Stomach smooth muscle (tissue), 2 donors: ENCODE measurements around the gene CHAC1.

Experiments
- H3K27ac ChIP-seq: one replicate; pipeline ENCODE4 v1.7.0; 2013; ENCODE audit warnings: mild to moderate bottlenecking, low read length, inconsistent platforms
- H3K27me3 ChIP-seq, 2 donors: one replicate each; pipeline ENCODE4 v1.7.0; 2013; ENCODE audit warnings: low read length in 2 of 2; ENCODE audit not compliant: insufficient read depth in 2 of 2, control insufficient read depth in 1 of 2
- H3K36me3 ChIP-seq, 2 donors: one replicate each; pipeline ENCODE4 v1.7.0; 2013; ENCODE audit warnings: low read length in 2 of 2; ENCODE audit not compliant: control insufficient read depth in 2 of 2, insufficient read depth in 2 of 2
- H3K4me1 ChIP-seq: one replicate; pipeline ENCODE4 v1.7.0; 2013; ENCODE audit warnings: low read length; ENCODE audit not compliant: control insufficient read depth, insufficient read depth
- H3K4me3 ChIP-seq, 2 donors: one replicate each; pipeline ENCODE4 v1.7.0; 2013; ENCODE audit warnings: low read length in 2 of 2
- H3K9ac ChIP-seq, 2 donors: one replicate each; pipeline ENCODE4 v1.7.0; 2013; ENCODE audit warnings: low read length in 2 of 2, mild to moderate bottlenecking in 1 of 2
- H3K9me3 ChIP-seq, 2 donors: one replicate each; pipeline ENCODE4 v1.7.0; 2013; ENCODE audit warnings: low read length in 2 of 2; ENCODE audit not compliant: control insufficient read depth in 2 of 2
- donor health status: healthy.
- donor health status: Pancreatic carcinoma.

CHAC1 gene

DNA sequence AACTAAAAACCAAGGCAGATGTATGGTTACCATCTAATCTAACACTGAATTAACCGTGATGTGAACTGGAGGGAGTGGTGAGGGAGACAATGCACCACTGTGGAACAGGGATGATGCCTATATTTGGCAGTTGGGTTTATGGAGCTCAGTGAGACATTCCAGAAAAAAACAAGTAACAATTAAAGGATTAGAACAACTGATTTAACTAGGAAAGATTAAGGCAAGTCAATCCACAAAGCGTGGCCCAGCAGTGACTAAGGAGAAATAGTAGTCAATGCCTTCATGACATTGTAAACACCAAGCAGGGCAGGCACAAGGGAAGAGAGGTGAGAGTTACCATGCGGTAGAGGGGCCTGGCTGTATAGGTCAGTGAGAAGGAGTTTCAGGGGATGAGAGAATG is 38.1 kb downstream of the CHAC1 start:
- peaks cover 26 to 29% of the 10 kb centered on the region in 2 donors for H3K36me3 ChIP-seq
- H3K27ac ChIP-seq = no peak overlapping the region
- H3K9me3 ChIP-seq = no peaks in the 10 kb centered on the region
- H3K27me3 ChIP-seq = no peaks in the 10 kb centered on the region
- no peak overlapping the region for H3K4me3 ChIP-seq
- H3K4me1 ChIP-seq = peaks cover 10% of the 10 kb centered on the region
- H3K9ac ChIP-seq = no peak overlapping the region

DNA sequence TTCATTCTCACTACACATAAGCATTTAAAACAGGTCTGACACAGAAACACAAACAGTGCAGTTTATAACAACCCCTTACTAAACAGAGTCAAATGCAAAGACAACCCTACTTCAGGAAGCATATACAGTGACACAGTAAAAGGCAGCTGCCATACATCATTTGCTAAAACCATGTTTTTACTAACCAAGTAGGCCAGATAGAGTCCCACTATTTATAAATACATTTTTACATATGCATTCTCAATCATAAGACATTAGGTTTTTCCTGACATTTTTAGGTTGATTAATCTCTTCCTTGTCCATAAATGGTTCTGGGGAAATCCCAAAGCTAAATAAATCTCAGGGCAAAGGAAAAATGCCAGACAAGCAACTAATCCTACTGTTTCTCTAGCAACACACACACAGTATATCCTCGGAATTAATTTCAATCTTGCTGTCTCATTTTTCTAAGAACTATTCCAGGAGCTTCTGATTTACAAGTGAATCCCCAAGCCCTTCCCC is 39.0 kb downstream of the CHAC1 start:
- H3K27ac ChIP-seq = no peak overlapping the region
- no peak overlapping the region for H3K9ac ChIP-seq
- H3K4me3 ChIP-seq = no peak overlapping the region
- H3K27me3 ChIP-seq = no peaks in the 10 kb centered on the region
- no peaks in the 10 kb centered on the region for H3K9me3 ChIP-seq
- peaks cover 10% of the 10 kb centered on the region for H3K4me1 ChIP-seq
- peaks cover 25 to 30% of the 10 kb centered on the region in 2 donors for H3K36me3 ChIP-seq

DNA sequence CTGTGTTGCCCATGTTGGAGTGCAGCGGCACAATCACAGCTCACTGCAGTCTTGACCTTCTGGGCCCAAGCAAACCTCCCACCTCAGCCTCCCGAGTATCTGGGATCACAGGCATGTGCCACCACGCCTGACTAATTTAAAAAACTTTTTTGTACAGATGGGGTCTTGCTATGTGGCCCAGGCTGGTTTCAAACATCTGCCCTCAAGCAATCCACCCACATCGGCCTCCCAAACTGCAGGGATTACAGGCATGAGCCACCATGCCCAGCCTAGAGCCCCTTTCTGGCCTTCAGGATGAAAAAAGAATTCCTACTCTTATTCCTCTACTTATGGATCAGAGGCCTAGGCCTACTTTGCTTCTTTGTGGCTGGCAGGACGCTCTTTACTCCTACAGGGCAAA is 39.6 kb downstream of the CHAC1 start:
- no peak overlapping the region for H3K4me3 ChIP-seq
- no peaks in the 10 kb centered on the region for H3K9me3 ChIP-seq
- H3K27me3 ChIP-seq = no peaks in the 10 kb centered on the region
- H3K9ac ChIP-seq = no peak overlapping the region
- no peak overlapping the region for H3K27ac ChIP-seq
- peaks cover 10% of the 10 kb centered on the region for H3K4me1 ChIP-seq
- peaks cover 24 to 28% of the 10 kb centered on the region in 2 donors for H3K36me3 ChIP-seq

DNA sequence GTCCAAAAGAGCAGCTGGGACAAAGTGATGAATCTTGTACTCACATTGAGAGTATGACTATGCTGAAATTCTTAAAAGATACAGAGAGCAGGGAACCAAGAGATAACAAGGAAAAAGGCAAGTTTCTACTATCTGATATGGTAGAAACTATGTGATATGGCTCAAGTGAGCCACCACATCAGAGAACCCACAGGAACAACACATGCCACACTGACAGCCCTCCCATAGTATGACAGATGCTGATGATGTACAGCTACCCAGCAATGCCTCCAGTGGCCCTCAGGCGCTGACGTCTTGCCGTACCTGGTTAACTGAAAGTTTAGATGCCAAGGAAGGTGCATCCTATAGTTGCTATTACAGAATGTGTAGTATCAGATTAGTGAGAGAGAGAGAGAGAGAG is 42.4 kb downstream of the CHAC1 start:
- no peaks in the 10 kb centered on the region for H3K27me3 ChIP-seq
- peaks cover 29 to 34% of the 10 kb centered on the region in 2 donors for H3K36me3 ChIP-seq
- H3K9ac ChIP-seq = no peak overlapping the region
- no peak overlapping the region for H3K27ac ChIP-seq
- no peaks in the 10 kb centered on the region for H3K9me3 ChIP-seq
- H3K4me3 ChIP-seq = no peak overlapping the region
- H3K4me1 ChIP-seq = peaks cover 10% of the 10 kb centered on the region

DNA sequence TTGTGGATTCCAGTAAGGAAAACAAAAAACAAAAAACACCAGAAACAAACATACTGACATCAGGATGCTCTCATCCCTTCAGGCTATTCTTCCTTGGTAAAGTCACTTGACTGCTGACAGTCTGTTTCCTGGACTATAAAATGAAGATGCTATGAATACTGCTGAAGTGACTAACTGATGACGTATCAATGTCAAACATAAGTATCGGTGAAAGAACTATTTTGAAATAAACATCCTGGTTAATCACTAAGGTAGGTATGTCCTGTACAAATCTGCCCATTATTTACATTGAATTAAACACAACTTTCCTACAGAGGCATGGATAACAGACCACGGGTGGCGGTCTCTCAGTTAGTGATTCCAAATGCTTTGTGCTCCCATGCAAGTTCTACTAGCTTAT is 45.9 kb downstream of the CHAC1 start:
- H3K9me3 ChIP-seq = no peaks in the 10 kb centered on the region
- no peaks in the 10 kb centered on the region for H3K27me3 ChIP-seq
- H3K4me3 ChIP-seq = no peak overlapping the region
- H3K36me3 ChIP-seq = peaks cover 28 to 36% of the 10 kb centered on the region in 2 donors
- H3K4me1 ChIP-seq = peaks cover 2% of the 10 kb centered on the region
- H3K27ac ChIP-seq = no peak overlapping the region
- no peak overlapping the region for H3K9ac ChIP-seq

DNA sequence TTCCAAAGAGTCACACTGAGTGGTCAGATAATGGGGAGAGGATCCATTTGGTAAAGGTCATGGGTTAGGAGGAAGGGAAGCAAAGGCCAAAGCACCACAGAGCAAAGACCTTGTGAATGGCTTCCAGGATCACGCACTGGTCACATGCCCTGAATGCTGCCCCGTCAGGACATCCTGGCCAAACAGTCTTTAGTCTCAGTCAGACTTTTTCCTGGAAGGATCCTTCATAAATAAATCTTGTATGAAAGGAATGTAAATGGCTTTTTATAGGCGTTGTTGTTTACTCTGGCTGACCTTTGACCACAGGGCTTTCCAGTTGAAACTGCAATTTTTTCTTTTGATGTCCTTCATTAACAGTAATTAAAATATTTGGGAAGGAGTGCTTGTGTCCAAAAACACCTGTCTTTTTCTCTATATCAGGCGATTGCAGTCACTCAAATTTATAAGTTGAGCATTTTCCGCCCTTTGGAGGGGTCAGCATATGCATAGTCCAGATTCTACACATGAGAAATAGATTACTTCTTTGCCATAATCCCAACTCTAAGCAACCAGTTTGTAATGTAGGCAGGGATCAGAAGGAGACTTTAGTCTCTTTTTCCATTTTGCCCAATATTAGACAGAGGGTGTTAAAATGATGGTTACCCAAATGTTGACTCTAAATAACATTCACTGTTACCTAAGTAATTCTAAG is 48.4 kb downstream of the CHAC1 start:
- Histone ChIP-seq H3K9ac (no peak overlapping the region), H3K9me3 (no peaks in the 10 kb centered on the region)

DNA sequence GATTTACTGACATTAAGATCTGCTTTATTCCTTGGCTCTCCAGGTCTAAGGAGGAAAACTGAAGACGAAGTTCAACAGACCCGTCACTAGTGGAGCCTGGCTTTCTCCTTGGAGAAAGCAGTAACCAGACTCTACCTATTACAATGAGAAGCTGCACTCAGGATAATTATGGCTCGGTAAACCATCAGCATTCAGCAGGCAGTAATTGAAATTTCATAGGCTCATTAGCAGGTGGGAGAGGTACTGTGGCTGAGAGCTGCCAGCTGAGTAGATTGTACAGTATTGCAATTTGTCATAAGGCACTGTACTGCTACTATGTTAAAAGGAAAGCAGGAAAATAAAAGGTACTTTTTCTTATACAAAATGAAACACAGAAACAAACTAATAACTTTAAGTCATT is 51.2 kb downstream of the CHAC1 start:
- Histone ChIP-seq H3K36me3 (peaks cover 16 to 18% of the 10 kb centered on the region in 2 donors), H3K9me3 (no peaks in the 10 kb centered on the region), H3K27me3 (no peaks in the 10 kb centered on the region), H3K27ac (no peak overlapping the region), H3K4me3 (no peak overlapping the region), H3K9ac (no peak overlapping the region), H3K4me1 (peaks cover 2% of the 10 kb centered on the region)

More for the DNA sequence above, 48.4 kb downstream of the CHAC1 start:
- Histone ChIP-seq H3K4me1 (peaks cover 2% of the 10 kb centered on the region), H3K36me3 (peaks cover 22 to 29% of the 10 kb centered on the region in 2 donors), H3K27ac (no peak overlapping the region), H3K27me3 (no peaks in the 10 kb centered on the region), H3K4me3 (no peak overlapping the region)
